Calu3 (cell line): Measurements from ENCODE around the gene DPM3. TPM values are rescaled to one million over a fixed set of nuclear protein-coding genes. Genes with fewer than 3 reads are reported as not detected.
"Not testable (repeated sequence)": the region's sequence is repeated elsewhere in the genome, so short reads cannot be mapped to it uniquely, and the experiment has no call there.

Source experiments
- BruUV-seq: library from RNA; stranded (reverse); fragments of 400-500 nt; replicated peaks from 2 replicates; lab custom pipeline; 2021; lab: Mats Ljungman, UMichigan
- CTCF ChIA-PET: fragments of 300-600 bp; sonication (Branson Sonifier 250); formaldehyde crosslinking; loops from one replicate; lab custom pipeline; 2022; ENCODE audit warnings: antibody characterized with exemption; lab: Charles Lee
- DNase-seq: peaks from one replicate; pipeline ENCODE4 v3.0.0; 2022
- H3K27ac Mint-ChIP-seq: one replicate; pipeline ENCODE4 v1.8.0; 2022; ENCODE audit warnings: mixed read lengths; ENCODE audit not compliant: unreplicated experiment
- H3K27me3 Mint-ChIP-seq: one replicate; pipeline ENCODE4 v1.8.0; 2022; ENCODE audit warnings: mixed read lengths; ENCODE audit not compliant: unreplicated experiment
- H3K36me3 Mint-ChIP-seq: one replicate; pipeline ENCODE4 v1.8.0; 2022; ENCODE audit warnings: mild to moderate bottlenecking, moderate library complexity, mixed read lengths; ENCODE audit not compliant: insufficient read depth, unreplicated experiment
- H3K4me1 Mint-ChIP-seq: one replicate; pipeline ENCODE4 v1.8.0; 2022; ENCODE audit warnings: mild to moderate bottlenecking, low read depth, mixed read lengths; ENCODE audit not compliant: unreplicated experiment
- H3K4me3 Mint-ChIP-seq: one replicate; pipeline ENCODE4 v1.8.0; 2022; ENCODE audit warnings: mild to moderate bottlenecking, low read depth, moderate library complexity, mixed read lengths; ENCODE audit not compliant: unreplicated experiment
- H3K9me3 Mint-ChIP-seq: one replicate; pipeline ENCODE4 v1.8.0; 2022; ENCODE audit warnings: low read depth, mixed read lengths; ENCODE audit not compliant: unreplicated experiment
- CTCF ChIP-seq: fragments of 200-600 bp; IDR thresholded peaks from one replicate; pipeline ENCODE4 v1.8.0; 2022; ENCODE audit warnings: antibody characterized with exemption; ENCODE audit not compliant: unreplicated experiment
- intact Hi-C: fragments of 100-400 bp; cut with micrococcal nuclease; formaldehyde crosslinking; loops from one replicate; pipeline ENCODE4 v1.10.0; 2022; ENCODE audit not compliant: unreplicated experiment
- total RNA-seq: library from RNA; stranded (reverse); gene quantifications from 2 replicates; pipeline ENCODE4 v1.2.3, GENCODE V29; 2022

Gene DPM3
- total RNA-seq, 1 experiment from 2014 or later: 38.7 TPM

GRCh38 chr1:155166051-155166470 lies 25.7 kb upstream of the DPM3 start:
- intact Hi-C loops: loop anchor here (5.0 kb wide), 1 partner anchor 39 kb away; the partner anchor contains the start of gene EFNA1
- Mint-ChIP-seq H3K4me3 (no peak overlapping the region), H3K9me3 (no peaks in the 10 kb centered on the region), H3K27me3 (no peaks in the 10 kb centered on the region), H3K36me3 (peaks cover 20% of the 10 kb centered on the region), H3K4me1 (no peaks in the 10 kb centered on the region), H3K27ac (no peak overlapping the region)
- CTCF ChIA-PET: interaction anchor here (0.8 to 1.7 kb wide), 3 partner anchors 31 to 76 kb away, joined by 3 to 7 read pairs (median 3); no protein-coding TSS in a partner anchor
- DNase-seq: no peak
- BruUV-seq: no TSS peak
- no peak for TF ChIP-seq CTCF

DNA sequence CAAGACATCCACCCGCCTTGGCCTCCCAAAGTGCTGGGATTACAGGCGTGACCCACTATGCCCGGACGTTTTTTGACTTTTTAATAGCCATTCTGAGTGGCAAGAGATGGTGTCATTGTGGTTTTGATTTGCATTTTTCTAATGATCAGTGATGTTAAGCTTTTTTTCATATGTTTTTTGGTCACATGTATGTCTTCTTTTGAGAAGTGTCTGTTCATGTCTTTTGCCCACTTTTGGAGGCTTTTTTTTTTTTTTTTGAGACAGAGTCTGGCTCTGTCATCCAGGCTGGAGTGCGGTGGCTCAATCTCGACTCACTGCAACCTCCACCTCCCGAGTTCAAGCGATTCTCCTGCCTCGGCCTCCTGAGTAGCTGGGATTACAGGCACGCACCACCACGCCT lies 24.3 kb upstream of the DPM3 start:
- DNase-seq, H3K9me3 Mint-ChIP-seq, H3K4me1 Mint-ChIP-seq, H3K4me3 Mint-ChIP-seq, BruUV-seq, H3K27ac Mint-ChIP-seq: not testable (repeated sequence)
- CTCF ChIA-PET: interaction anchor here (0.6 to 0.8 kb wide), 2 partner anchors 21 to 52 kb away, joined by 3 to 5 read pairs; no protein-coding TSS in a partner anchor
- Mint-ChIP-seq H3K27me3 (peaks cover 12% of the 10 kb centered on the region), H3K36me3 (peaks cover 11% of the 10 kb centered on the region)
- intact Hi-C loops: loop anchor here (5.0 kb wide), 1 partner anchor 37 kb away; the partner anchor contains the start of gene EFNA1

- H3K27ac Mint-ChIP-seq, intact Hi-C loops: not testable (repeated sequence)
Measured at GRCh38 chr1:155163785-155164184, 23.5 kb upstream of the DPM3 start.

DNA sequence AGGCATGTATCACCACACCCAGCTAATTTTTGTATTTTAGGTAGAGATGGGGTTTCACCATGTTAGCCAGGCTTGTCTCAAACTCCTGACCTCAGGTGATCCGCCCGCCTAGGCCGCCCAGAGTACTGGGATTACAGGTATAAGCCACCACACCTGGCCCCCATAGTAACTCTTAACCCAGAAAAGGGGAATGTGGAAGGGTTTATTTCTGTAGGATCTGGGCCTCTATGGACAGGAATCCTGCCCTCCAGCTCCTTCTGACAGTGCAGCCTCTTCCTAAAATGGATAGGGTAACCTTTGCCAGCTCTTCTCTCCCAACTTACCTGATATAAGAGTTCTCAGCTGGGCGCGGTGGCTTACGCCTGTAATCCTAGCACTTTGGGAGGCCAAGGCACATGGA lies 22.3 kb upstream of the DPM3 start:
- H3K9me3 Mint-ChIP-seq, H3K4me1 Mint-ChIP-seq, BruUV-seq, DNase-seq, intact Hi-C loops, H3K4me3 Mint-ChIP-seq, H3K27ac Mint-ChIP-seq, H3K36me3 Mint-ChIP-seq: not testable (repeated sequence)
- CTCF ChIA-PET: interaction anchor here (0.6 to 0.9 kb wide), 3 partner anchors 48 to 1707 kb away, joined by 3 read pairs; no protein-coding TSS in a partner anchor
- H3K27me3 Mint-ChIP-seq: peaks cover 19% of the 10 kb centered on the region

More at GRCh38 chr1:155163785-155164184, 23.5 kb upstream of the DPM3 start:
- H3K4me3 Mint-ChIP-seq, DNase-seq, H3K4me1 Mint-ChIP-seq, BruUV-seq, H3K36me3 Mint-ChIP-seq, CTCF ChIA-PET, H3K9me3 Mint-ChIP-seq: not testable (repeated sequence)
- H3K27me3 Mint-ChIP-seq: peaks cover 19% of the 10 kb centered on the region

DNA sequence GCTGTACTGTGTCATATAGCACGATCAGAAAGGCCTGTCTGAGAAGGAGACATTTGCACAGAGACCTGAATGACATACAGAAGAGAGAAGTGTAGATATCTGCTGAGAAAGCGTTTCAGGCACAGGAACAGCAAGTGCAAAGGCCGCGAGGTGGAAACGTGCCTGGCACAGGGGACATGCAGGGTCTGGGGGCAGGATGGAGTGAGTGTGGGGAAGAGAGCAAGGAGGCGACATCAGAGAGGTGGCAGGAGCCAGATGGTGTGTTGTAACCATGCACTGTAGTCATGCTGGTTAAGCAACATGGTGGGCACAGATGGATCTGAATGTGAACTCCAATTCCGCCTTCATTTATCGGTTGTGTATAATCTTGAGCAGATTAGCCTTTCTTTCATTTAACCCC lies 19.8 kb upstream of the DPM3 start:
- Mint-ChIP-seq H3K9me3 (no peaks in the 10 kb centered on the region), H3K36me3 (no peaks in the 10 kb centered on the region), H3K27ac (no peak overlapping the region), H3K27me3 (peaks cover 33% of the 10 kb centered on the region), H3K4me3 (no peak overlapping the region), H3K4me1 (no peaks in the 10 kb centered on the region)
- no peak for DNase-seq
- no peak for TF ChIP-seq CTCF
- intact Hi-C loops: no loop called here
- no TSS peak for BruUV-seq
- CTCF ChIA-PET: no interaction called here

DNA sequence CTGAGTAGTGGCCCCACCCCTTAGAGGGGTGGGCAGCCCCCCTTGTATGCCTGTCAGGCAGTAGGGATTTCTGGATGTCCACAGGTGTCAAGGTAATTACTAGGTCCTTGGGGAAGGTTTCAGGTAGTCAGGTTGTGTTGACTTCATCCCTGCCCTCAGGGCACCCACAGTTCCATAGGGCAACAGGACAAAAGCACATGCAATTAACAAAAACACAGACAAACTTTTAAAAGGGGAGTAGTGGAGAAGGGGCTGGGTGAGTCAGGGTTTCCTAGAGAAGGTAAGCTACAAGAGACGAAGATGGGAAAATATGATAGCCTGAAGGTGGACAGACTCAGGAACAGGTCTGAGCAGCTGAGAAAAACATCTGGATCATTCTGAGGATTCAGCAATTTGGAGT lies 18.7 kb upstream of the DPM3 start:
- H3K27ac Mint-ChIP-seq: no peak overlapping the region
- CTCF ChIA-PET: no interaction called here
- no peak overlapping the region for H3K4me3 Mint-ChIP-seq
- H3K36me3 Mint-ChIP-seq: no peaks in the 10 kb centered on the region
- BruUV-seq: no TSS peak
- no peak for TF ChIP-seq CTCF
- no peaks in the 10 kb centered on the region for H3K4me1 Mint-ChIP-seq
- H3K27me3 Mint-ChIP-seq: peaks cover 40% of the 10 kb centered on the region
- no peaks in the 10 kb centered on the region for H3K9me3 Mint-ChIP-seq
- no peak for DNase-seq
- intact Hi-C loops: no loop called here

DNA sequence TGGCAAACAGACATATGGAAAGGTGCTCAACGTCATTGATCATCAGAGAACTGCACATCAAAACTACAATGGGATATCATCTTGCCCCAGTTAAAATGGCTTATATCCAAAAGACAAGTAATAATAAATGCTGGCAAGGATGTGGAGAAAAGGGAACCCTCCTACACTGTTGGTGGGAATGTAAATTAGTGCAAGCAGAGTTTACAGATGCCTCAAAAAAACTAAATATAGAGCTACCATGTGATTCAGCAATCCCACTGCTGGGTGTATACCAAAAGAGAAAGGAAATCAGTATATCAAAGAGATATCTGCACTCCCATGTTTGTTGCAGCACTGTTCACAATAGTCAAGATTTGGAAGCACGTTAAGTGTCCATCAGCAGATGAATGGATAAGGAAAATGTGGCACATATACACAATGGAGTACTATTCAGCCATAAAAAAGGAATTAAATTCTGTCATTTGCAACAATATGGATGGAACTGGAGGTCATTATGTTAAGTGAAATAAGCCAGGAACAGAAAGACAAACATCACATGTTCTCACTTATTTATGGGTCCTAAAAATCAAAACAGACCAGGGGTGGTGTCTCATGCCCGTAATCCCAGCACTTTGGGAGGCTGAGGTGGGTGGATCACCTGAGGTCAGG lies 15.8 kb upstream of the DPM3 start:
- intact Hi-C loops, H3K4me1 Mint-ChIP-seq, H3K9me3 Mint-ChIP-seq, H3K27ac Mint-ChIP-seq, H3K36me3 Mint-ChIP-seq, BruUV-seq, H3K4me3 Mint-ChIP-seq, DNase-seq: not testable (repeated sequence)
- peaks cover 55% of the 10 kb centered on the region for H3K27me3 Mint-ChIP-seq
- CTCF ChIA-PET: interaction anchor here (0.6 kb wide), 1 partner anchor 823 kb away, joined by 3 read pairs; no protein-coding TSS in a partner anchor
